Astrocyte of the spinal cord (primary cell): Measurements from ENCODE around the gene SEMA6B.

ENCODE experiments used
- DNase-seq: peaks from one replicate; pipeline ENCODE4 v3.0.0; 2011; ENCODE audit warnings: low read depth, low spot score
- H3K4me3 ChIP-seq: 2 replicates; pipeline ENCODE4 v1.5.1; 2011; ENCODE audit warnings: low read depth, mild to moderate bottlenecking, low read length, moderate library complexity
- in situ Hi-C: cut with HindIII; loops from 2 replicates; pipeline ENCODE4 v1.10.0; 2017; ENCODE audit warnings: low sequenced_read_pairs
- TF ChIP-seq, protein P1 (sequence below): IDR thresholded peaks from 2 replicates; pipeline ENCODE4 v1.5.1; 2012; ENCODE audit warnings: low read depth, mild to moderate bottlenecking, low read length, inconsistent platforms

SEMA6B gene

DNA sequence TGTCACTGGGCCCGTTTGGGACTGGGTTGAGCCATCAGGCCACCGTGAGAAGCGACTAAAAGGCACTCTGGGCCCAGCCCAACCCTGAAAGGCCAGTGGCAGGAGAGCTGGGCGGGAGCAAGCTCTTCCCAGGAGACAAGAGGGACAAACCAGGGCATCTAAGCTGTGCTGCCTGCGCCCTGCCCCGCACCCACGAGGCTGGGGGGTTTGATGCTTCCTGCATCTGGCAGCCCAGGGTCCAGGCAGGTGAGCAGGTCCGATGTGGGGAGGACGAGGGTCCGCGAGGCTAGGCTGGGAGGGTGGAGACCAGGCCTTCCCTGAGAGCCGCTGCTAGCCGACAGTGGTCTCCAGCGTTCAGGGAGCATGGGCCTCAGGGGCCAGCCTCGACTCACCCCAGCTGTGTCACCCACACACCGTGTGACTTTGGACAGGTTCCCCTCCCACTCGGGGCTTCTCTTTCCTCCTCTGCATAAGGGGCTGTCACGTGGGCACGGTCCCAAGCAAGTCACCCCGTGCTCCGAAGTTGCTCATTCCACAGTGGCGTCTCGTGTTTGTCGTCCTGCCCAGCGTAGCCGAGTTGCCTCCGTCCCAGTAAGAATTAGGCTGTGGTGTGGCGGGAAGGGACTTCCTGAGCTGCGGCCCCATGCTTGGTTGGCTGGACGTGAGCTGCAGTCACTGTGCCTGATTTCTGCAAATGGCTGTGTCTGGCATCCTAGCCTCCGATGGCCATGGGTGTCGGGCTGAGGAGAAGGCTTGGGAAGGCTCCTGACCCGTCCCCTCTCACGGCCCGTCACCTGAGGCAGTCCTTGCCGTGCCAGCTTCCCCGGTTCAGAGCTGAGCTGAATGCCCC, 57.0 kb downstream of the SEMA6B start:
- DNase-seq = no peak
- TF ChIP-seq, protein P1, sequence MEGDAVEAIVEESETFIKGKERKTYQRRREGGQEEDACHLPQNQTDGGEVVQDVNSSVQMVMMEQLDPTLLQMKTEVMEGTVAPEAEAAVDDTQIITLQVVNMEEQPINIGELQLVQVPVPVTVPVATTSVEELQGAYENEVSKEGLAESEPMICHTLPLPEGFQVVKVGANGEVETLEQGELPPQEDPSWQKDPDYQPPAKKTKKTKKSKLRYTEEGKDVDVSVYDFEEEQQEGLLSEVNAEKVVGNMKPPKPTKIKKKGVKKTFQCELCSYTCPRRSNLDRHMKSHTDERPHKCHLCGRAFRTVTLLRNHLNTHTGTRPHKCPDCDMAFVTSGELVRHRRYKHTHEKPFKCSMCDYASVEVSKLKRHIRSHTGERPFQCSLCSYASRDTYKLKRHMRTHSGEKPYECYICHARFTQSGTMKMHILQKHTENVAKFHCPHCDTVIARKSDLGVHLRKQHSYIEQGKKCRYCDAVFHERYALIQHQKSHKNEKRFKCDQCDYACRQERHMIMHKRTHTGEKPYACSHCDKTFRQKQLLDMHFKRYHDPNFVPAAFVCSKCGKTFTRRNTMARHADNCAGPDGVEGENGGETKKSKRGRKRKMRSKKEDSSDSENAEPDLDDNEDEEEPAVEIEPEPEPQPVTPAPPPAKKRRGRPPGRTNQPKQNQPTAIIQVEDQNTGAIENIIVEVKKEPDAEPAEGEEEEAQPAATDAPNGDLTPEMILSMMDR = no peak
- in situ Hi-C loops = no loop called here
- H3K4me3 ChIP-seq = no peak overlapping the region

DNA sequence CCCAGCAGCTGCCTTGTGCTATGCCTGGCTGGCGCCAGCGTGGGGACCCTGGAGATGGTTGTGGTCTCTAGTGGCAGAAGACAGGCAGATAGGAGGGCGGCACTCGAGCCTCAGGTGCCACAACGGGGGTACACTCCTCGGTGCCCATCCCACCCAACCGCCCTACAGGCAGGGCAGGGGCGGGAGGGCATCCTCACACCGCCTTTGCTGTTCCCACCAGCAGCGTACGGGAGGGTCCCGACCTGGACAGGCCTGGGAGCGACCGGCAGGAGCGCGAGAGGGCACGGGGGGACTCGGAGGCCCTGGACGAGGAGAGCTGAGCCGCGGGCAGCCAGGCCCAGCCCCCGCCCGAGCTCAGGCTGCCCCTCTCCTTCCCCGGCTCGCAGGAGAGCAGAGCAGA, 57.8 kb downstream of the SEMA6B start:
- H3K4me3 ChIP-seq = no peak overlapping the region
- no peak for DNase-seq
- TF ChIP-seq, protein P1 = no peak
- in situ Hi-C loops = no loop called here

DNA sequence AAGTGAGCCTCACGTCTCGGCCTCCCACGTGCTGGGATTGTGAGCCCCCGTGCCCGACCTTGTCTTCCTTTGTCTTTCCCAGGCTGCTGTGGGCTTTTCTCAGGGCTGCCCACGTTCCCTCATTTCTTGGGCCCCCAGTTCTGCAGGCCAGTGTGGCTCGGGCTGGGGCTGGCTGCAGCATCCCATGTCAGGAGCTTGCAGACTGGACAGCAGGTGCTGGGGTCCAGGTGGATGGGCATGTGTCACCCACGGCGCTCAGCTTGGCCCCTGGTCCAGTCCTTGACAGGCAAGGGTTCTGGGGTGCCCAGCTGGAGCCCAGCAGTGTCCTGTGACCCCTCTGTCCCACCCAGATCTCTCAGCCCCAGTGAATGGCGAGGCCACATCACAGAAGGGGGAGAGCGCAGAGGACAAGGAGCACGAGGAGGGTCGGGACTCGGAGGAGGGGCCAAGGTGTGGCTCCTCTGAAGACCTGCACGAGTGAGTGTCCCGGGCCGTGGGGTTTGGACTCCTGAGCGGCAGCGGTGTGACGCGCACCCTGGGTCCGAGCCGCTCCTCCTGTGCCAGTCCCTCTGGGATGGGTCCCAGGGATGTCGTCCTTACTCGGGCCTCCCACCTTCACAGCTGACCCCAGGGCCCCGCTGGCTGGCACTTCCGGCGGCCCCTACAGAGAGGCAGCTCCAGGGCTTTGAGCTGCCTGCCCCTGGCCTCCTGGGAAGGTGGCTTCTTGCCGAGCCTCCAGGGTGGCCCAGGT, 58.5 kb downstream of the SEMA6B start:
- DNase-seq = no peak
- TF ChIP-seq, protein P1 = no peak
- in situ Hi-C loops = no loop called here
- no peak overlapping the region for H3K4me3 ChIP-seq

- TF ChIP-seq, protein P1 = no peak
- in situ Hi-C loops = no loop called here
Observed at GRCh38 chr19:4499855-4500254, 59.6 kb downstream of the SEMA6B start.

GRCh38 chr19:4499318-4499717, 60.2 kb downstream of the SEMA6B start:
- TF ChIP-seq, protein P1 = no peak
- H3K4me3 ChIP-seq = no peak overlapping the region
- no peak for DNase-seq
- in situ Hi-C loops = no loop called here

More at GRCh38 chr19:4499855-4500254, 59.6 kb downstream of the SEMA6B start:
- H3K4me3 ChIP-seq = no peak overlapping the region
- no peak for DNase-seq

- in situ Hi-C loops = no loop called here
- TF ChIP-seq, protein P1 = no peak
- H3K4me3 ChIP-seq = no peak overlapping the region
- no peak for DNase-seq
Observed at GRCh38 chr19:4498694-4499093, 60.8 kb downstream of the SEMA6B start.
